HEK293 (cell line): Measurements from ENCODE around the gene GFOD1.

Experiments used
- CTCF ChIA-PET: fragments of 350-600 bp; formaldehyde crosslinking; extraction: SDS; loops from one replicate; lab custom pipeline; 2021; ENCODE audit warnings: antibody characterized with exemption; lab: Yijun Ruan, JAX
- POLR2A ChIA-PET: fragments of 300-600 bp; formaldehyde crosslinking; extraction: SDS; loops from one replicate; lab custom pipeline; 2020; ENCODE audit warnings: antibody characterized with exemption, inconsistent platforms; lab: Yijun Ruan, JAX
- H3K27ac ChIP-seq: fragments of 200-500 bp; sonication (Bioruptor generic); 2 replicates; pipeline ENCODE4 v1.5.1; 2014; ENCODE audit warnings: low read depth, low read length, control low read depth, inconsistent platforms; ENCODE audit errors: extremely low read depth
- H3K36me3 ChIP-seq, 2 experiments: fragments of 200-500 bp in 1 of 2; sonication (Bioruptor generic) in 1 of 2; 1 replicate in 1 of 2; 2 replicates in 1 of 2; pipeline ENCODE4 v1.5.1; 2014 to 2017; ENCODE audit warnings: inconsistent platforms in 2 of 2, low read length in 2 of 2; ENCODE audit not compliant: control insufficient read depth in 2 of 2, insufficient read depth in 1 of 2
- H3K4me1 ChIP-seq: fragments of 200-500 bp; sonication (Bioruptor generic); 2 replicates; pipeline ENCODE4 v1.5.1; 2014; ENCODE audit warnings: mild to moderate bottlenecking, low read length, inconsistent platforms; ENCODE audit not compliant: control insufficient read depth, insufficient read depth
- H3K4me3 ChIP-seq: 2 replicates; pipeline ENCODE4 v1.5.1; 2011; ENCODE audit warnings: low read depth, mild to moderate bottlenecking, control low read depth, low read length, moderate library complexity
- H3K9me3 ChIP-seq: fragments of 200-500 bp; sonication (Bioruptor generic); 2 replicates; pipeline ENCODE4 v1.5.1; 2014; ENCODE audit warnings: low read depth, low read length, inconsistent platforms; ENCODE audit not compliant: control insufficient read depth, insufficient read depth
- MYNN ChIP-seq: fragments of 450-650 bp; formaldehyde crosslinking; IDR thresholded peaks from 2 replicates; pipeline ENCODE4 v1.5.1; 2016; ENCODE audit warnings: missing biosample characterization, missing genetic modification characterization, borderline replicate concordance
- MZF1 ChIP-seq: fragments of 450-650 bp; formaldehyde crosslinking; IDR thresholded peaks from 2 replicates; pipeline ENCODE4 v1.5.1; 2017; ENCODE audit warnings: missing biosample characterization, missing genetic modification characterization, borderline replicate concordance
- RBAK ChIP-seq: fragments of 450-650 bp; formaldehyde crosslinking; IDR thresholded peaks from 2 replicates; pipeline ENCODE4 v1.5.1; 2016; ENCODE audit warnings: missing biosample characterization, missing genetic modification characterization
- REPIN1 ChIP-seq: fragments of 450-650 bp; formaldehyde crosslinking; IDR thresholded peaks from 2 replicates; pipeline ENCODE4 v1.5.1; 2017; ENCODE audit warnings: missing biosample characterization, missing genetic modification characterization, low read depth
- WT1 ChIP-seq: fragments of 450-650 bp; formaldehyde crosslinking; IDR thresholded peaks from 2 replicates; pipeline ENCODE4 v1.5.1; 2016; ENCODE audit warnings: missing biosample characterization, missing genetic modification characterization
- YY1 ChIP-seq: fragments of 450-650 bp; formaldehyde crosslinking; IDR thresholded peaks from 2 replicates; pipeline ENCODE4 v1.5.1; 2018; ENCODE audit warnings: missing biosample characterization, missing genetic modification characterization
- YY2 ChIP-seq: fragments of 450-650 bp; formaldehyde crosslinking; IDR thresholded peaks from 2 replicates; pipeline ENCODE4 v1.5.1; 2016; ENCODE audit warnings: missing biosample characterization, missing genetic modification characterization
- ZBTB20 ChIP-seq: fragments of 450-650 bp; formaldehyde crosslinking; IDR thresholded peaks from 2 replicates; pipeline ENCODE4 v1.5.1; 2016; ENCODE audit warnings: missing biosample characterization, missing genetic modification characterization
- ZBTB21 ChIP-seq: fragments of 450-650 bp; formaldehyde crosslinking; IDR thresholded peaks from 2 replicates; pipeline ENCODE4 v1.5.1; 2017; ENCODE audit warnings: missing biosample characterization, missing genetic modification characterization
- ZNF133 ChIP-seq: fragments of 450-650 bp; formaldehyde crosslinking; IDR thresholded peaks from 2 replicates; pipeline ENCODE4 v1.5.1; 2016; ENCODE audit warnings: missing biosample characterization, missing genetic modification characterization
- ZNF2 ChIP-seq: fragments of 450-650 bp; formaldehyde crosslinking; IDR thresholded peaks from 2 replicates; pipeline ENCODE4 v1.5.1; 2016; ENCODE audit warnings: missing biosample characterization, missing genetic modification characterization
- ZNF341 ChIP-seq: fragments of 450-650 bp; formaldehyde crosslinking; IDR thresholded peaks from 2 replicates; pipeline ENCODE4; 2016; ENCODE audit warnings: low read depth, missing biosample characterization, missing genetic modification characterization
- ZNF366 ChIP-seq: fragments of 450-650 bp; formaldehyde crosslinking; conservative IDR thresholded peaks from 2 replicates; pipeline ENCODE4 v1.5.1; 2016; ENCODE audit warnings: missing biosample characterization, missing genetic modification characterization
- ZNF37A ChIP-seq: fragments of 450-650 bp; IDR thresholded peaks from 2 replicates; pipeline ENCODE4 v1.5.1; 2018; ENCODE audit warnings: missing biosample characterization, missing genetic modification characterization
- ZNF394 ChIP-seq: fragments of 450-650 bp; formaldehyde crosslinking; IDR thresholded peaks from 2 replicates; pipeline ENCODE4 v1.5.1; 2016; ENCODE audit warnings: missing biosample characterization, missing genetic modification characterization, mild to moderate bottlenecking, moderate library complexity, borderline replicate concordance
- ZNF610 ChIP-seq: fragments of 450-650 bp; formaldehyde crosslinking; IDR thresholded peaks from 2 replicates; pipeline ENCODE4 v1.5.1; 2016; ENCODE audit warnings: missing biosample characterization, missing genetic modification characterization, borderline replicate concordance
- ZNF626 ChIP-seq: fragments of 450-650 bp; sonication (Bioruptor Pico); formaldehyde crosslinking; IDR thresholded peaks from 2 replicates; pipeline ENCODE4 v1.5.1; 2018; ENCODE audit warnings: missing biosample characterization, missing genetic modification characterization, inconsistent platforms
- ZNF704 ChIP-seq: fragments of 450-650 bp; formaldehyde crosslinking; IDR thresholded peaks from 2 replicates; pipeline ENCODE4 v1.5.1; 2016; ENCODE audit warnings: missing biosample characterization, missing genetic modification characterization
- ZNF76 ChIP-seq: fragments of 450-650 bp; formaldehyde crosslinking; IDR thresholded peaks from 2 replicates; pipeline ENCODE4; 2016; ENCODE audit warnings: low read depth, missing biosample characterization, missing genetic modification characterization, borderline replicate concordance
- ZNF843 ChIP-seq: fragments of 450-650 bp; formaldehyde crosslinking; IDR thresholded peaks from 2 replicates; pipeline ENCODE4 v1.5.1; 2016; ENCODE audit warnings: missing biosample characterization, missing genetic modification characterization
- TF ChIP-seq, protein P1 (sequence below): fragments of 450-650 bp; formaldehyde crosslinking; IDR thresholded peaks from 2 replicates; pipeline ENCODE4 v1.5.1; 2016; ENCODE audit warnings: missing biosample characterization, missing genetic modification characterization
- TF ChIP-seq, protein P2 (sequence below): fragments of 450-650 bp; formaldehyde crosslinking; IDR thresholded peaks from 2 replicates; pipeline ENCODE4 v1.5.1; 2017; ENCODE audit warnings: missing biosample characterization, mild to moderate bottlenecking, missing genetic modification characterization, moderate library complexity

Gene GFOD1

DNA sequence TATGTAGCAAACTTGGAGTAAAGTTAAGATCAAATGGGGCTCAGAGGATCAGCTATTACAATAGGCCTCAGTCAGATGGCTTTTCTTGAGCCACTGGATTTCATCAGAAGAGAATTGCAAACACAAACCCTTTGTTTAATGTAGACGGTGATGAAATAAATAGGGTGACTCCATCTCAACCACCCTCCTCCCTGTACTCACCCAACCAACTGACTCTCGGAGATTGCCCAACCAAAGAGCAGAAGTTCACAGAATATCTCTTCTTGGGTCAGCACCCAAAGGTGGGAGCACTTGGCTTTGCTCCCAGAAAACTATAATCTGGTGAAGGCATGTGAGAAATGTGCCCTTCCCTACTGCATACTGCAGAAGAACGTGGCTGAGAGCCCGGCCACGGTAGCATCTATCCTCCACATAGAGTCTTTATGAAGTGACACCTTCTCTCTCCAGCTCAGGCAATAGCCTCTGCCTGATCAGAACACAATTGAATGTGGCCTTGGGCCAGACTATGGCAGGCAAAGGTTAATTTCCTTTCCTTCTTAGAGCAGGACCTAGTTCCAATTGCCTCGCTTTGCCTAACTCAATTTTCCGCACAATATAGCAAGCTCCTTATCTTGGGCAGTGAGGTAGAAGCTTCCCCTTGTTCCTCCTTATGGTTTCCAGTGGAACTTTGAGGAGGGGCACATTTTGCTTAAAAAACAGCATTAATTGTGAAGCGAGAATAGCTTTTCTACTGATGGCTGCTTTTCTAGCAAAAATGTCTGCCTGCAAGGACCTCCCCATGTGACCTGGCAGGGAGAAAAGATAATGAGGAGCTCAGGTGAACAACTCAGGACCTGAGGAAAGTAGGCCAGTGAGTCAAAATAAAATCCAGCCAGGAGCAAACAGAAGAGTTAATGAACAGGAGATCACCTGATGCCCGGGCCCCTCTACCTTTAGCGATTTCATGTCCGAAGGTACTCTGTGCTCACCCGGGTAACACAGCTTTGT lies 79.4 kb downstream of the GFOD1 start:
- H3K27ac ChIP-seq, result no peak overlapping the region
- CTCF ChIA-PET, result interaction anchor here (0.6 to 1.4 kb wide), 3 partner anchors 69 to 213 kb away, joined by 3 to 5 read pairs (median 3); partner anchors contain the start of gene SIRT5
- POLR2A ChIA-PET, result no interaction called here
- no peak overlapping the region for H3K4me3 ChIP-seq
- TF ChIP-seq WT1 (no peak), ZNF610 (tag by site-specific recombination) (no peak), ZNF133 (tag by site-specific recombination) (no peak), ZNF37A (no peak), ZBTB21 (tag by site-specific recombination) (no peak), ZNF341 (no peak), ZNF843 (tag by site-specific recombination) (no peak), ZNF626 (no peak)
- no peaks in the 10 kb centered on the region for H3K36me3 ChIP-seq
- H3K4me1 ChIP-seq, result peaks cover 19% of the 10 kb centered on the region
- no peaks in the 10 kb centered on the region for H3K9me3 ChIP-seq

DNA sequence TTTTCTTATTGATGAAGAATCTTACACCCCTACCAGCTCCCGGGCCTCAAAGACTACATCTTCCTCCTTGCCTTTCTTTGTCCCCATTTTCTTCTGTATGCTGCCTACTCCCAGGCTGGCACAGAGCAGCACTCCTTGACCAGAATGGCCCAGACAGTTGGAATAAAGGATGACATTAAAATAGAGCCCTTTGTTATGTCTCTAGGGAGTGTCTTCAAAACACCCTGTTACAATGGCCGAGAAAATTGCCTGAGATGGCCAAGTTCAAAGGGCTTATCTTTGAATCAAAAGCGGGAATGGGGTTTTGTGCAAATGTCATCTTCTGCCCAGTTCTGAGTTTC lies 80.1 kb downstream of the GFOD1 start:
- H3K9me3 ChIP-seq, result no peaks in the 10 kb centered on the region
- ChIA-PET POLR2A (no interaction called here), CTCF (interaction anchor here (0.6 to 1.4 kb wide), 2 partner anchors 68 to 212 kb away, joined by 3 read pairs; no protein-coding TSS in a partner anchor)
- TF ChIP-seq, protein P1, sequence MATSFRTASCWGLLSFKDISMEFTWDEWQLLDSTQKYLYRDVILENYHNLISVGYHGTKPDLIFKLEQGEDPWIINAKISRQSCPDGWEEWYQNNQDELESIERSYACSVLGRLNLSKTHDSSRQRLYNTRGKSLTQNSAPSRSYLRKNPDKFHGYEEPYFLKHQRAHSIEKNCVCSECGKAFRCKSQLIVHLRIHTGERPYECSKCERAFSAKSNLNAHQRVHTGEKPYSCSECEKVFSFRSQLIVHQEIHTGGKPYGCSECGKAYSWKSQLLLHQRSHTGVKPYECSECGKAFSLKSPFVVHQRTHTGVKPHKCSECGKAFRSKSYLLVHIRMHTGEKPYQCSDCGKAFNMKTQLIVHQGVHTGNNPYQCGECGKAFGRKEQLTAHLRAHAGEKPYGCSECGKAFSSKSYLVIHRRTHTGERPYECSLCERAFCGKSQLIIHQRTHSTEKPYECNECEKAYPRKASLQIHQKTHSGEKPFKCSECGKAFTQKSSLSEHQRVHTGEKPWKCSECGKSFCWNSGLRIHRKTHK (tag by site-specific recombination), result no peak
- no peak for TF ChIP-seq MYNN (tag by site-specific recombination)
- no peak for TF ChIP-seq ZNF2 (tag by site-specific recombination)
- TF ChIP-seq ZBTB20, result no peak
- no peak for TF ChIP-seq ZNF76
- no peak for TF ChIP-seq RBAK (tag by site-specific recombination)
- TF ChIP-seq ZNF394 (tag by site-specific recombination), result no peak
- TF ChIP-seq, protein P2, sequence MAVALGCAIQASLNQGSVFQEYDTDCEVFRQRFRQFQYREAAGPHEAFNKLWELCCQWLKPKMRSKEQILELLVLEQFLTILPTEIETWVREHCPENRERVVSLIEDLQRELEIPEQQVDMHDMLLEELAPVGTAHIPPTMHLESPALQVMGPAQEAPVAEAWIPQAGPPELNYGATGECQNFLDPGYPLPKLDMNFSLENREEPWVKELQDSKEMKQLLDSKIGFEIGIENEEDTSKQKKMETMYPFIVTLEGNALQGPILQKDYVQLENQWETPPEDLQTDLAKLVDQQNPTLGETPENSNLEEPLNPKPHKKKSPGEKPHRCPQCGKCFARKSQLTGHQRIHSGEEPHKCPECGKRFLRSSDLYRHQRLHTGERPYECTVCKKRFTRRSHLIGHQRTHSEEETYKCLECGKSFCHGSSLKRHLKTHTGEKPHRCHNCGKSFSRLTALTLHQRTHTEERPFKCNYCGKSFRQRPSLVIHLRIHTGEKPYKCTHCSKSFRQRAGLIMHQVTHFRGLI (tag by site-specific recombination), result no peak
- TF ChIP-seq ZNF704 (tag by site-specific recombination), result no peak
- H3K4me3 ChIP-seq, result no peak overlapping the region
- H3K36me3 ChIP-seq, result no peaks in the 10 kb centered on the region
- H3K27ac ChIP-seq, result no peak overlapping the region
- H3K4me1 ChIP-seq, result peaks cover 19% of the 10 kb centered on the region

DNA sequence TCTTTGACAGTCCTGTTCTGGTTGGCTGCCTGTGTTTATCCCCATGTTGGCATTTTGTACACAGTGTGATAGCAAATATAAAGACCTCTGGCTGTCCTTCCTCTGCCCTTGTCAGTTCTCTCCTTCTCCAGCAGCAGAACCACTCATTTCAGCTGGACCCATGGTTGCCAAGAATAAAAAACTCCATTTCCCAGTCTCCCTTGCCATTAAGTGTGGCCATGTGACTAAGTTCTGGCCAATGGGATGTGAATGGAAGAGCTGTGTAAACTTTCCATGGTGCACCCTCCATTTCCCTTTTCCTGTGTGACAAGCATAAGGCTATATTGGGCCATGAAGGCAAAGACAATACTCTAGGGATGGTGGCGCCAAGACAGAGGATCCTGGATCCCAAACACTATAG lies 80.6 kb downstream of the GFOD1 start:
- no peak overlapping the region for H3K27ac ChIP-seq
- ChIA-PET CTCF (no interaction called here), POLR2A (no interaction called here)
- no peaks in the 10 kb centered on the region for H3K36me3 ChIP-seq
- no peaks in the 10 kb centered on the region for H3K9me3 ChIP-seq
- TF ChIP-seq MZF1 (tag by site-specific recombination) (no peak), REPIN1 (tag by site-specific recombination) (no peak), YY1 (tag by site-specific recombination) (0 out of 2 replicates have a peak, but pooled peaks have one; percentile 41), ZNF366 (tag by site-specific recombination) (no peak), YY2 (tag by site-specific recombination) (0 out of 2 replicates have a peak, but pooled peaks have one; percentile 53)
- TF ChIP-seq, protein P1 (tag by site-specific recombination), result no peak
- peaks cover 19% of the 10 kb centered on the region for H3K4me1 ChIP-seq
- H3K4me3 ChIP-seq, result no peak overlapping the region
